DND-41 (cell line): ENCODE results near the gene DPM1.

Experiments used
- ATAC-seq: fragments of 200-7000 bp; cut with Tn5 transposase; 3 replicates; pipeline ENCODE4 v1.9.1; 2021; ENCODE audit warnings: low read depth; ENCODE audit not compliant: insufficient read depth
- DNase-seq: peaks from one replicate; pipeline ENCODE4 v3.0.0-alpha.2; 2020
- H2AFZ ChIP-seq: 2 replicates; pipeline ENCODE4 v1.6.0; 2012; ENCODE audit warnings: low read depth, low read length
- H3K27ac ChIP-seq: 2 replicates; pipeline ENCODE4 v1.5.1; 2012; ENCODE audit warnings: low read length, inconsistent platforms
- H3K27me3 ChIP-seq: fragments of 200-600 bp; sonication (generic); 2 replicates; pipeline ENCODE4 v1.6.0; 2012; ENCODE audit warnings: low read length, mild to moderate bottlenecking, inconsistent platforms; ENCODE audit not compliant: insufficient read depth, poor library complexity
- H3K36me3 ChIP-seq: 2 replicates; pipeline ENCODE4 v1.5.1; 2012; ENCODE audit warnings: low read length, inconsistent platforms; ENCODE audit not compliant: insufficient read depth
- H3K4me1 ChIP-seq: 2 replicates; pipeline ENCODE4 v1.5.1; 2012; ENCODE audit warnings: mild to moderate bottlenecking, low read length; ENCODE audit not compliant: insufficient read depth
- H3K4me2 ChIP-seq: 2 replicates; pipeline ENCODE4 v1.6.0; 2012; ENCODE audit warnings: mild to moderate bottlenecking, moderate library complexity, low read length, inconsistent platforms; ENCODE audit not compliant: insufficient read depth
- H3K4me3 ChIP-seq, 2 experiments: fragments of 200-600 bp in 1 of 2; shearing (Covaris generic) in 1 of 2; 2 replicates each; pipeline ENCODE4 v1.5.1; 2012 to 2016; ENCODE audit warnings: inconsistent platforms in 2 of 2, low read length in 2 of 2, mild to moderate bottlenecking in 2 of 2, low read depth in 1 of 2, moderate library complexity in 1 of 2
- H3K79me2 ChIP-seq: 2 replicates; pipeline ENCODE4 v1.6.0; 2012; ENCODE audit warnings: low read length, inconsistent platforms; ENCODE audit not compliant: insufficient read depth
- H3K9ac ChIP-seq: 2 replicates; pipeline ENCODE4 v1.6.0; 2012; ENCODE audit warnings: low read depth, mild to moderate bottlenecking, inconsistent platforms, low read length, moderate library complexity
- H3K9me3 ChIP-seq: 2 replicates; pipeline ENCODE4 v1.5.1; 2012; ENCODE audit warnings: low read length, moderate library complexity, mild to moderate bottlenecking, inconsistent platforms; ENCODE audit not compliant: insufficient read depth, severe bottlenecking
- H4K20me1 ChIP-seq: 2 replicates; pipeline ENCODE4 v1.6.0; 2012; ENCODE audit warnings: low read length; ENCODE audit not compliant: insufficient read depth
- CTCF ChIP-seq: IDR thresholded peaks from 2 replicates; pipeline ENCODE4 v1.5.1; 2012; ENCODE audit warnings: borderline replicate concordance, low read length, moderate library complexity, mild to moderate bottlenecking; ENCODE audit not compliant: poor library complexity, severe bottlenecking; ENCODE audit errors: extremely low read depth
- EZH2 ChIP-seq: IDR thresholded peaks from 3 replicates; pipeline ENCODE4 v1.6.1; 2012; ENCODE audit warnings: borderline replicate concordance, low read depth, mild to moderate bottlenecking, moderate library complexity, low read length, inconsistent platforms; ENCODE audit not compliant: severe bottlenecking

Gene DPM1

GRCh38 chr20:50982363-50982762, 24.0 kb upstream of the DPM1 start:
- Histone ChIP-seq H3K4me2 (no peak overlapping the region), H3K79me2 (no peaks in the 10 kb centered on the region), H4K20me1 (no peaks in the 10 kb centered on the region; the same call in 1 of the 2 replicates), H3K36me3 (no peaks in the 10 kb centered on the region), H3K9ac (no peak overlapping the region), H3K9me3 (no peaks in the 10 kb centered on the region), H3K27me3 (peaks cover 2% of the 10 kb centered on the region), H3K4me1 (no peaks in the 10 kb centered on the region), H2AFZ (no peak overlapping the region), H3K27ac (no peak overlapping the region), H3K4me3 (no peak overlapping the region)
- DNase-seq: no peak
- TF ChIP-seq EZH2 (no peak), CTCF (no peak)
- ATAC-seq: no peak

- Histone ChIP-seq H3K27ac (no peak overlapping the region), H4K20me1 (peaks cover 3% of the 10 kb centered on the region; the same call in 1 of the 2 replicates), H3K4me3 (no peak overlapping the region), H3K4me1 (no peaks in the 10 kb centered on the region), H3K9ac (no peak overlapping the region), H3K27me3 (no peaks in the 10 kb centered on the region), H3K36me3 (no peaks in the 10 kb centered on the region), H3K9me3 (no peaks in the 10 kb centered on the region), H3K4me2 (no peak overlapping the region), H2AFZ (no peak overlapping the region), H3K79me2 (no peaks in the 10 kb centered on the region)
- DNase-seq: no peak
- TF ChIP-seq CTCF: no peak
- no peak for TF ChIP-seq EZH2
- ATAC-seq: no peak
Observed at GRCh38 chr20:50981714-50982048, 23.3 kb upstream of the DPM1 start.

- H3K9me3 ChIP-seq: no peaks in the 10 kb centered on the region
- ATAC-seq (peak; percentile 74), DNase-seq (peak; percentile 67)
- H3K4me3 ChIP-seq: no peak overlapping the region
- H4K20me1 ChIP-seq: peaks cover 3% of the 10 kb centered on the region; the same call in 1 of the 2 replicates
- no peaks in the 10 kb centered on the region for H3K4me1 ChIP-seq
- no peak overlapping the region for H2AFZ ChIP-seq
- no peak overlapping the region for H3K4me2 ChIP-seq
- H3K79me2 ChIP-seq: no peaks in the 10 kb centered on the region
- peaks cover under 1% of the 10 kb centered on the region for H3K27me3 ChIP-seq
- no peak overlapping the region for H3K27ac ChIP-seq
- H3K9ac ChIP-seq: no peak overlapping the region
- TF ChIP-seq EZH2: no peak
- TF ChIP-seq CTCF: peak; percentile 92
- no peaks in the 10 kb centered on the region for H3K36me3 ChIP-seq
Observed at GRCh38 chr20:50980851-50981713, 22.8 kb upstream of the DPM1 start.
